GM23248 (cell line): ENCODE measurements around the gene KIAA1614. TPM values are rescaled to one million over a fixed set of nuclear protein-coding genes. Genes with fewer than 3 reads are reported as not detected.

Experiments used
- DNase-seq: peaks from one replicate; pipeline ENCODE4 v3.0.0-alpha.2; 2015
- H2AFZ ChIP-seq: fragments of 200-600 bp; sonication (generic); 2 replicates; pipeline ENCODE4 v1.6.1; 2016; ENCODE audit warnings: antibody characterized with exemption
- H3F3A ChIP-seq: fragments of 200-600 bp; sonication (generic); 2 replicates; pipeline ENCODE4 v1.6.1; 2016; ENCODE audit warnings: mild to moderate bottlenecking, antibody characterized with exemption, mixed run types; ENCODE audit not compliant: insufficient read depth
- H3K27ac ChIP-seq: fragments of 200-600 bp; sonication (generic); 2 replicates; pipeline ENCODE4 v1.5.1; 2016; ENCODE audit warnings: mild to moderate bottlenecking
- H3K27me3 ChIP-seq: fragments of 200-600 bp; sonication (generic); replicated peaks from 2 replicates; pipeline ENCODE4 v1.6.1; 2016; ENCODE audit warnings: mild to moderate bottlenecking; ENCODE audit not compliant: insufficient read depth
- H3K36me3 ChIP-seq: fragments of 200-600 bp; sonication (generic); 2 replicates; pipeline ENCODE4 v1.6.1; 2016; ENCODE audit warnings: low read depth, mild to moderate bottlenecking
- H3K4me1 ChIP-seq: fragments of 200-600 bp; sonication (generic); 2 replicates; pipeline ENCODE4 v1.6.1; 2016; ENCODE audit warnings: mild to moderate bottlenecking; ENCODE audit not compliant: insufficient read depth
- H3K4me2 ChIP-seq: fragments of 200-600 bp; sonication (generic); one replicate; pipeline ENCODE4 v1.6.1; 2016; ENCODE audit warnings: mild to moderate bottlenecking; ENCODE audit not compliant: unreplicated experiment
- H3K4me3 ChIP-seq: fragments of 200-600 bp; sonication (generic); 2 replicates; pipeline ENCODE4 v1.5.1; 2016; ENCODE audit warnings: mild to moderate bottlenecking
- H3K79me2 ChIP-seq: fragments of 200-600 bp; sonication (generic); 2 replicates; pipeline ENCODE4 v1.6.1; 2016; ENCODE audit warnings: mild to moderate bottlenecking; ENCODE audit not compliant: insufficient read depth
- H3K9ac ChIP-seq: fragments of 200-600 bp; sonication (generic); 2 replicates; pipeline ENCODE4 v1.6.1; 2016; ENCODE audit warnings: mild to moderate bottlenecking
- H3K9me2 ChIP-seq: fragments of 200-600 bp; sonication (generic); 2 replicates; pipeline ENCODE4 v1.6.1; 2016; ENCODE audit warnings: mixed run types, mild to moderate bottlenecking, moderate library complexity; ENCODE audit not compliant: insufficient read depth
- H3K9me3 ChIP-seq: fragments of 200-600 bp; sonication (generic); one replicate; pipeline ENCODE4 v1.6.1; 2017; ENCODE audit warnings: low read depth
- H4K20me1 ChIP-seq: fragments of 200-600 bp; sonication (generic); 2 replicates; pipeline ENCODE4 v1.6.0; 2016; ENCODE audit not compliant: insufficient read depth
- EZH2 ChIP-seq: fragments of 200-600 bp; sonication (generic); IDR thresholded peaks from 2 replicates; pipeline ENCODE4 v1.6.1; 2018; ENCODE audit warnings: antibody characterized with exemption, mild to moderate bottlenecking; ENCODE audit not compliant: insufficient read depth, poor library complexity, severe bottlenecking
- EZH2phosphoT487 ChIP-seq: fragments of 200-600 bp; sonication (generic); IDR thresholded peaks from 2 replicates; pipeline ENCODE4 v1.6.1; 2018; ENCODE audit warnings: antibody characterized with exemption, moderate library complexity, mild to moderate bottlenecking, low read depth; ENCODE audit not compliant: insufficient read depth
- WGBS, 2 experiments: methylation state at CpG; one replicate each; pipeline ENCODE4 v1.1.6; 2015 to 2017; ENCODE audit warnings: low lambda C conversion rate in 2 of 2, low coverage in 1 of 2; ENCODE audit errors: missing lambda C conversion rate in 2 of 2; 5-methylcytosine and 5-hydroxymethylcytosine counted together
- in situ Hi-C: fragments of 300-500 bp; cut with MboI; formaldehyde crosslinking; loops from 2 replicates; pipeline ENCODE4 v1.15.0; 2020
- polyA plus RNA-seq: library from polyadenylated mRNA; unstranded; fragments of >200 nt; fragmentation: Nextera tagmentation; extraction: Ambion mirVana; gene quantifications from 2 replicates; pipeline ENCODE4 v1.2.1, GENCODE V29; 2016
- total RNA-seq: library from RNA; depleted of rRNA; stranded (reverse); fragments of >200 nt; shearing (Covaris generic); gene quantifications from 2 replicates; pipeline ENCODE4 v1.2.3, GENCODE V29; 2014

KIAA1614 gene
- total and polyA plus RNA-seq, 2 experiments from 2014 or later: 2.7 to 11.7 TPM

- Histone ChIP-seq H3K4me3 (no peak overlapping the region), H3K79me2 (peaks cover 8% of the 10 kb centered on the region; the same call in 1 of the 2 replicates), H3K9me2 (no peaks in the 10 kb centered on the region), H3K27ac (no peak overlapping the region), H4K20me1 (no peaks in the 10 kb centered on the region), H3K4me1 (no peaks in the 10 kb centered on the region), H3K27me3 (no peaks in the 10 kb centered on the region), H3K4me2 (no peak overlapping the region), H2AFZ (no peak overlapping the region), H3K9ac (no peak overlapping the region), H3F3A (0 out of 2 replicates have a peak, but pooled peaks cover 4% of the 10 kb centered on the region), H3K9me3 (no peaks in the 10 kb centered on the region), H3K36me3 (no peaks in the 10 kb centered on the region)
- 86 to 93% methylated on average over 10 of the region's 10 CpGs for WGBS, 2 experiments
- no peak for TF ChIP-seq EZH2
- TF ChIP-seq EZH2phosphoT487: no peak
- in situ Hi-C loops: no loop called here
- DNase-seq: no peak
Observed at GRCh38 chr1:180918519-180918918, 5.8 kb downstream of the KIAA1614 start.

- no peaks in the 10 kb centered on the region for H3K36me3 ChIP-seq
- WGBS, 2 experiments: 85 to 89% methylated on average over 9 of the region's 9 CpGs
- H4K20me1 ChIP-seq: no peaks in the 10 kb centered on the region
- no peaks in the 10 kb centered on the region for H3K27me3 ChIP-seq
- no peak for DNase-seq
- no peak overlapping the region for H2AFZ ChIP-seq
- H3K9ac ChIP-seq: no peak overlapping the region
- H3K4me3 ChIP-seq: no peak overlapping the region
- in situ Hi-C loops: no loop called here
- no peak overlapping the region for H3K27ac ChIP-seq
- no peaks in the 10 kb centered on the region for H3K9me2 ChIP-seq
- H3K4me2 ChIP-seq: no peak overlapping the region
- H3K79me2 ChIP-seq: peaks cover 4% of the 10 kb centered on the region; the same call in 1 of the 2 replicates
- H3K9me3 ChIP-seq: no peaks in the 10 kb centered on the region
- H3F3A ChIP-seq: no peaks in the 10 kb centered on the region
- TF ChIP-seq EZH2phosphoT487: no peak
- no peak for TF ChIP-seq EZH2
- no peaks in the 10 kb centered on the region for H3K4me1 ChIP-seq
Observed at GRCh38 chr1:180919183-180919700, 6.5 kb downstream of the KIAA1614 start.

- in situ Hi-C loops: no loop called here
- Histone ChIP-seq H3K27ac (no peak overlapping the region), H3K4me2 (no peak overlapping the region), H2AFZ (no peak overlapping the region), H3K4me3 (no peak overlapping the region), H4K20me1 (no peaks in the 10 kb centered on the region), H3K36me3 (no peaks in the 10 kb centered on the region), H3K9me3 (no peaks in the 10 kb centered on the region), H3F3A (no peaks in the 10 kb centered on the region), H3K9me2 (no peaks in the 10 kb centered on the region), H3K27me3 (no peaks in the 10 kb centered on the region), H3K79me2 (no peaks in the 10 kb centered on the region), H3K4me1 (no peaks in the 10 kb centered on the region), H3K9ac (no peak overlapping the region)
- TF ChIP-seq EZH2phosphoT487 (no peak), EZH2 (no peak)
- DNase-seq: no peak
- 78 to 83% methylated on average over 7 of the region's 7 CpGs for WGBS, 2 experiments
Observed at GRCh38 chr1:180920193-180920592, 7.5 kb downstream of the KIAA1614 start.

- TF ChIP-seq EZH2: no peak
- TF ChIP-seq EZH2phosphoT487: no peak
- Histone ChIP-seq H3K4me1 (no peaks in the 10 kb centered on the region; the same call in 1 of the 2 replicates), H3K27ac (no peak overlapping the region), H3K9me2 (no peaks in the 10 kb centered on the region), H3K4me3 (no peak overlapping the region), H3K4me2 (no peak overlapping the region), H2AFZ (no peak overlapping the region), H4K20me1 (no peaks in the 10 kb centered on the region), H3F3A (no peaks in the 10 kb centered on the region), H3K9me3 (no peaks in the 10 kb centered on the region), H3K9ac (no peak overlapping the region), H3K79me2 (no peaks in the 10 kb centered on the region), H3K36me3 (no peaks in the 10 kb centered on the region), H3K27me3 (no peaks in the 10 kb centered on the region)
- 88 to 98% methylated on average over 3 to 8 of the region's 8 CpGs for WGBS, 2 experiments
- in situ Hi-C loops: no loop called here
- DNase-seq: peak; percentile 30
Observed at GRCh38 chr1:180920702-180921101, 8.0 kb downstream of the KIAA1614 start.
